ENCODE data around the gene PRKG1. TPM values are rescaled to one million over a fixed set of nuclear protein-coding genes. Genes with fewer than 3 reads are reported as not detected.

The PRKG1 gene
- total and polyA plus RNA-seq, 2 of the 4 experiments (the other 2 are of a cell fraction) = 3.5 to 18.3 TPM

DNA sequence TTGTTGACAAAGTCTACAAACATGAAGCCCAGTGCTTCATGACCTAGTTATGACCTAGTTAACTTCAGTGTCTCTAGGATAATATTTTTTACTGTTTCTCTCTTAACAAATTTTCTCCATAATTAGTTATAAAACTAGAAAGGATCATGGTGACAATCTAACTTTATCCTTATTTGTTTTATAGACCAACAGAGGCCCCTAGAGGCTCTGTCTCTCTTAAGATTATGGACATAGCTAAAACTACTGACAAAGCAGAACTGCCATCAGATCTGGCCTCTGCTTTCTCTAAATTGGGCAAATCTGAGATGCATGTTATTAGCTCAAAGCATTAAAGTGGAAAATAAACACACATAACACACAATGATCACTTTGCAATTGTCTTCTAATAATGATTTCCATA is 449.2 kb downstream of the PRKG1 start:
- CTCF ChIA-PET = interaction anchor here (0.6 kb wide), 1 partner anchor 9 kb away, joined by 3 read pairs; no protein-coding TSS in a partner anchor

More for the DNA sequence above, 449.2 kb downstream of the PRKG1 start:
- Histone ChIP-seq H2AFZ (replicated peaks; ENCODE audit: low read length, poor library complexity) (no peak overlapping the region), H2BK5ac (ENCODE audit: low read depth, low read length, poor library complexity, severe bottlenecking) (no peak overlapping the region), H4K91ac (ENCODE audit: insufficient read depth, low read depth, low read length) (no peak overlapping the region), H2AK9ac (replicated peaks; ENCODE audit: low read depth, low read length, poor library complexity) (no peak overlapping the region), H3K56ac (ENCODE audit: extremely low read depth, insufficient read depth, low read length) (no peak overlapping the region), H3K9me1 (ENCODE audit: insufficient read depth, low read length) (no peaks in the 10 kb centered on the region), H4K8ac (ENCODE audit: low read depth in 2 of 2, low read length in 2 of 2) (no peak overlapping the region), H2BK20ac (ENCODE audit: low read depth, low read length) (no peak overlapping the region), H2BK15ac (ENCODE audit: low read depth, low read length) (no peak overlapping the region), H4K20me1 (ENCODE audit: insufficient read depth, low read length) (no peaks in the 10 kb centered on the region; the same call in 1 of the 2 replicates), H3K4ac (ENCODE audit: low read depth, low read length) (no peak overlapping the region), H3K4me1 (ENCODE audit: control insufficient read depth, insufficient read depth, low read length) (peaks cover 6% of the 10 kb centered on the region), H3K18ac (ENCODE audit: low read depth, low read length) (no peak overlapping the region), H3K27ac (ENCODE audit: insufficient read depth, low read length) (no peak overlapping the region), H3K4me2 (ENCODE audit: low read depth, low read length) (no peak overlapping the region), H3K9me3 (ENCODE audit: control insufficient read depth, insufficient read depth, low read length) (no peaks in the 10 kb centered on the region), H3K4me3 (ENCODE audit: insufficient read depth, low read depth, low read length) (no peak overlapping the region), H2AK5ac (ENCODE audit: low read depth, low read length) (no peak overlapping the region), H3K14ac (replicated peaks; ENCODE audit: low read depth, low read length) (no peak overlapping the region), H3K27me3 (ENCODE audit: control insufficient read depth, insufficient read depth, low read length) (no peaks in the 10 kb centered on the region), H3K9ac (ENCODE audit: low read depth, low read length) (no peak overlapping the region), H3K23ac (ENCODE audit: low read depth, low read length) (no peak overlapping the region), H3K79me1 (ENCODE audit: low read depth in 1 of 2, low read length in 2 of 2) (peaks cover 0 to 8% of the 10 kb centered on the region in 2 experiments; a peak in 1 of 4 replicates), H3K36me3 (ENCODE audit: control insufficient read depth, insufficient read depth, low read length) (no peaks in the 10 kb centered on the region), H2BK120ac (ENCODE audit: low read depth, low read length) (no peak overlapping the region), H4K5ac (ENCODE audit: low read depth, low read length) (no peak overlapping the region)
- DNase-seq = no peak
- ATAC-seq (ENCODE audit: low read depth) = peak; percentile 27; the same call in 1 of the 2 replicates
- TF ChIP-seq MAFK (IDR thresholded peaks at IDR 0.05; ENCODE audit: low read depth, low read length) (no peak), BHLHE40 (IDR thresholded peaks at IDR 0.05; ENCODE audit: low read depth, low read length) (no peak), RFX5 (IDR thresholded peaks at IDR 0.05; ENCODE audit: low read depth, low read length) (no peak)
- TF ChIP-seq, protein P1, sequence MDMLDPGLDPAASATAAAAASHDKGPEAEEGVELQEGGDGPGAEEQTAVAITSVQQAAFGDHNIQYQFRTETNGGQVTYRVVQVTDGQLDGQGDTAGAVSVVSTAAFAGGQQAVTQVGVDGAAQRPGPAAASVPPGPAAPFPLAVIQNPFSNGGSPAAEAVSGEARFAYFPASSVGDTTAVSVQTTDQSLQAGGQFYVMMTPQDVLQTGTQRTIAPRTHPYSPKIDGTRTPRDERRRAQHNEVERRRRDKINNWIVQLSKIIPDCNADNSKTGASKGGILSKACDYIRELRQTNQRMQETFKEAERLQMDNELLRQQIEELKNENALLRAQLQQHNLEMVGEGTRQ (IDR thresholded peaks at IDR 0.05; ENCODE audit: low read depth, low read length) = no peak
- TF ChIP-seq, protein P2, sequence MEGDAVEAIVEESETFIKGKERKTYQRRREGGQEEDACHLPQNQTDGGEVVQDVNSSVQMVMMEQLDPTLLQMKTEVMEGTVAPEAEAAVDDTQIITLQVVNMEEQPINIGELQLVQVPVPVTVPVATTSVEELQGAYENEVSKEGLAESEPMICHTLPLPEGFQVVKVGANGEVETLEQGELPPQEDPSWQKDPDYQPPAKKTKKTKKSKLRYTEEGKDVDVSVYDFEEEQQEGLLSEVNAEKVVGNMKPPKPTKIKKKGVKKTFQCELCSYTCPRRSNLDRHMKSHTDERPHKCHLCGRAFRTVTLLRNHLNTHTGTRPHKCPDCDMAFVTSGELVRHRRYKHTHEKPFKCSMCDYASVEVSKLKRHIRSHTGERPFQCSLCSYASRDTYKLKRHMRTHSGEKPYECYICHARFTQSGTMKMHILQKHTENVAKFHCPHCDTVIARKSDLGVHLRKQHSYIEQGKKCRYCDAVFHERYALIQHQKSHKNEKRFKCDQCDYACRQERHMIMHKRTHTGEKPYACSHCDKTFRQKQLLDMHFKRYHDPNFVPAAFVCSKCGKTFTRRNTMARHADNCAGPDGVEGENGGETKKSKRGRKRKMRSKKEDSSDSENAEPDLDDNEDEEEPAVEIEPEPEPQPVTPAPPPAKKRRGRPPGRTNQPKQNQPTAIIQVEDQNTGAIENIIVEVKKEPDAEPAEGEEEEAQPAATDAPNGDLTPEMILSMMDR (conservative IDR thresholded peaks at IDR 0.05; ENCODE audit: low read depth, low read length) = no peak
- dilution Hi-C loops (cut with HindIII; ENCODE audit: low sequenced_read_pairs, unreplicated experiment) = no loop called here
- in situ Hi-C loops (cut with MboI; ENCODE audit: low sequenced_read_pairs) = no loop called here
- no TSS peak for BruUV-seq (replicated peaks)
- intact Hi-C loops (cut with micrococcal nuclease) = loop anchor here (10.0 kb wide), 2 partner anchors 441 to 459 kb away; no protein-coding TSS in a partner anchor
- POLR2A ChIA-PET (ENCODE audit: unreplicated experiment) = no interaction called here
